ENCODE measurements around the gene CNTRL. TPM values are rescaled to one million over a fixed set of nuclear protein-coding genes. Genes with fewer than 3 reads are reported as not detected.

Gene CNTRL
- total RNA-seq, 1 donor from 2014 or later, result 6.7 TPM

DNA sequence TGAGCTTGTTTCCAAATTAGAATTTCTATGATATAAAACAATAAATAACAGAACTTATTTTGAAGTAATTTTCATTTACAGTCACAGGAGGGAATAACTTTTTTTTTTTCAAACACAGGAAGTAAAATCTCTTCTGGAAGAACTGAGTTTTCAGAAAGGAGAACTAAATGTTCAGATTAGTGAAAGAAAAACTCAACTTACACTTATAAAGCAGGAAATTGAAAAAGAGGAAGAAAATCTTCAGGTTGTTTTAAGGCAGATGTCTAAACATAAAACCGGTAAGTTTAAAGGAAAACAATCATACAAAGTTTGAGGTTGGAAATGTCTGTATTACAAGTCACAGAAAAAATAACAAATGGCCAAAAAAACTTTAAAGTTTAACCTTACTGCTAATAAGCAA lies 85.3 kb downstream of the CNTRL start:
- TF ChIP-seq, protein P1, sequence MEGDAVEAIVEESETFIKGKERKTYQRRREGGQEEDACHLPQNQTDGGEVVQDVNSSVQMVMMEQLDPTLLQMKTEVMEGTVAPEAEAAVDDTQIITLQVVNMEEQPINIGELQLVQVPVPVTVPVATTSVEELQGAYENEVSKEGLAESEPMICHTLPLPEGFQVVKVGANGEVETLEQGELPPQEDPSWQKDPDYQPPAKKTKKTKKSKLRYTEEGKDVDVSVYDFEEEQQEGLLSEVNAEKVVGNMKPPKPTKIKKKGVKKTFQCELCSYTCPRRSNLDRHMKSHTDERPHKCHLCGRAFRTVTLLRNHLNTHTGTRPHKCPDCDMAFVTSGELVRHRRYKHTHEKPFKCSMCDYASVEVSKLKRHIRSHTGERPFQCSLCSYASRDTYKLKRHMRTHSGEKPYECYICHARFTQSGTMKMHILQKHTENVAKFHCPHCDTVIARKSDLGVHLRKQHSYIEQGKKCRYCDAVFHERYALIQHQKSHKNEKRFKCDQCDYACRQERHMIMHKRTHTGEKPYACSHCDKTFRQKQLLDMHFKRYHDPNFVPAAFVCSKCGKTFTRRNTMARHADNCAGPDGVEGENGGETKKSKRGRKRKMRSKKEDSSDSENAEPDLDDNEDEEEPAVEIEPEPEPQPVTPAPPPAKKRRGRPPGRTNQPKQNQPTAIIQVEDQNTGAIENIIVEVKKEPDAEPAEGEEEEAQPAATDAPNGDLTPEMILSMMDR (IDR thresholded peaks at IDR 0.05; ENCODE audit: insufficient read depth, low read length, poor library complexity, severe bottlenecking), result no peak

DNA sequence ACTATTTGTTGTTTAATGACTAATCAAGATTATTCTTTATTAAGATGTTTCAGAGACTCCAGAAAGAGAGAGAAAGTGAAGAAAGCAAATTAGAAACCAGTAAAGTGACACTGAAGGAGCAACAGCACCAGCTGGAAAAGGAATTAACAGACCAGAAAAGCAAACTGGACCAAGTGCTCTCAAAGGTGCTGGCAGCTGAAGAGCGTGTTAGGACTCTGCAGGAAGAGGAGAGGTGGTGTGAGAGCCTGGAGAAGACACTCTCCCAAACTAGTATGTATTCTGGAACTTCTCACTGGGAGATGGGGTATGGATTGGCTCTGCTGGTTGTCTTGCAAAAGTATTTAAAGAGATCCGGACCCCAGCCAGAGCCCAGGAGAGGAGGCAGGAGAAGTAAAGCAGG lies 93.3 kb downstream of the CNTRL start:
- TF ChIP-seq, protein P1 (IDR thresholded peaks at IDR 0.05; ENCODE audit: insufficient read depth, low read length, poor library complexity, severe bottlenecking), result no peak
- Histone ChIP-seq H3K36me3 (ENCODE audit: control insufficient read depth, insufficient read depth, low read length) (no peaks in the 10 kb centered on the region), H3K27me3 (ENCODE audit: control insufficient read depth, insufficient read depth, low read length) (no peaks in the 10 kb centered on the region), H3K4me3 (ENCODE audit: low read depth, low read length) (no peak overlapping the region)
- no peak for DNase-seq (ENCODE audit: low read depth)

More for the DNA sequence above, 85.3 kb downstream of the CNTRL start:
- no peaks in the 10 kb centered on the region for H3K36me3 ChIP-seq (ENCODE audit: control insufficient read depth, insufficient read depth, low read length)
- no peaks in the 10 kb centered on the region for H3K27me3 ChIP-seq (ENCODE audit: control insufficient read depth, insufficient read depth, low read length)
- no peak for DNase-seq (ENCODE audit: low read depth)
- H3K4me3 ChIP-seq (ENCODE audit: low read depth, low read length), result no peak overlapping the region

DNA sequence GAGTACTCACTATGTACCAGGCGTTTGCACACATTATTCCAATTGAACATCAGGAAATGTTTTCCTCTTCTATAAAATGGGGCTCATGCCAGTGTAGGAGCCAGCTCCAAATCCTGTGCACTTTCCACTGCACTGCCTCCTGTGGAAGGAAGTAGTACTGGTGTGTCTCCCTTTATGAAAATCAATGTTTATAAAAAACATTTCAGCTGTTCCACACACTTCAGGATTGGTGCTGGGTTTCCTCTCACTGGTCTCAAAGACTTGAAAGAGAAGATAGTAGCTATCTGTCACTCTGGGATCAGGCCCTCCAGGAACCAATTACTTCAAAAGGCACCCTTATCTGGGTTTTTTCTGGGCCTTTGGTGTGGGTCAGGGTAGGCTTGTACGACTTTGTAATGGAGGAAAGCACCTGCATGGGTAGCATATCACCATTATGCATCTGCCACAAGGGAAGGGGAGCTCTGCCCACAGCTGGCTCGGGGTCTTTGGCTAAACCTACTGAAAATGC lies 94.4 kb downstream of the CNTRL start:
- H3K4me3 ChIP-seq (ENCODE audit: low read depth, low read length), result no peak overlapping the region
- no peak for DNase-seq (ENCODE audit: low read depth)
- no peaks in the 10 kb centered on the region for H3K36me3 ChIP-seq (ENCODE audit: control insufficient read depth, insufficient read depth, low read length)
- H3K27me3 ChIP-seq (ENCODE audit: control insufficient read depth, insufficient read depth, low read length), result no peaks in the 10 kb centered on the region
- TF ChIP-seq, protein P1 (IDR thresholded peaks at IDR 0.05; ENCODE audit: insufficient read depth, low read length, poor library complexity, severe bottlenecking), result peak; percentile 46

DNA sequence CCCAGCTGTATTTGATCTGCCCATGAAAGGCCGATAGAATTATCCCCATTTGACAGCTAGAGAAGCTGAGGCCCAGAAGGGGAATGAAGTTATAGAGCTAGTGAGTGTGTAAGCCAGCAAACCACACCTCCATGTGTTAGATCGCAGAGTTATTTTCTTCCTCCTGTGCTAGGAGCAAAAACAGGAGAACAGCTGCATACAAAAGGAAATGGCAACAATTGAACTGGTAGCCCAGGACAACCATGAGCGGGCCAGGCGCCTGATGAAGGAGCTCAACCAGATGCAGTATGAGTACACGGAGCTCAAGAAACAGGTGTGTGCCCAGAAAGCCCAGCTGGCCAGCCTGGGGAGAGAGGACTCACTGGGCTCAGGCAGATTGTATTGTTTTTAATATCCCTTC lies 96.5 kb downstream of the CNTRL start:
- Histone ChIP-seq H3K27me3 (ENCODE audit: control insufficient read depth, insufficient read depth, low read length) (no peaks in the 10 kb centered on the region), H3K36me3 (ENCODE audit: control insufficient read depth, insufficient read depth, low read length) (no peaks in the 10 kb centered on the region), H3K4me3 (ENCODE audit: low read depth, low read length) (no peak overlapping the region)
- no peak for DNase-seq (ENCODE audit: low read depth)
- TF ChIP-seq, protein P1 (IDR thresholded peaks at IDR 0.05; ENCODE audit: insufficient read depth, low read length, poor library complexity, severe bottlenecking), result no peak

DNA sequence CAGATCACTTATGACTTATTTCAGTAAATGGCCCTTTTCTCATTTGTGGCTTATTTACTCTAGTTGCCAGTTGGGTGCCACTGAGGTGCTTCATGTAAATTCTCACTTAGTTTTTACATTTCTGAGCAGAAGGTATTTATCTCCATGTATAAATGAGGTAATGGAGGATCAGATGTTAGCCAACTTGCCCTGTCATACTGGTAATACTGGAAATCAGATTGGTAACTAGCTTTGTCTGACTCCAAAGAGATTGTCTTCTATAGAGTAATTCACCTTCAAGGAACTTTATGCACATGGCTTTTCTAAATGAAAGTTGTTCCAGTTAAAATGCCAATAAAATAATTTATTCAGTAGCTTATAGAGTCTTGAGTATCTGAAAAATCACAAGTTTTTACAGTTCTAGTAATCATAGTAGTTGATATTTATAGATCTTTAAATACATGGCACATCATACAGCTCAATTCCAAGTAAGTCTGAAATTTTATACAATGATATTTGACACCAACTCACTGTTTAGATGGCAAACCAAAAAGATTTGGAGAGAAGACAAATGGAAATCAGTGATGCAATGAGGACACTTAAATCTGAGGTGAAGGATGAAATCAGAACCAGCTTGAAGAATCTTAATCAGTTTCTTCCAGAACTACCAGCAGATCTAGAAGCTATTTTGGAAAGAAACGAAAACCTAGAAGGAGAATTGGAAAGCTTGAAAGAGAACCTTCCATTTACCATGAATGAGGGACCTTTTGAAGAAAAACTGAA lies 98.2 kb downstream of the CNTRL start:
- DNase-seq (ENCODE audit: low read depth), result no peak
- TF ChIP-seq, protein P1 (IDR thresholded peaks at IDR 0.05; ENCODE audit: insufficient read depth, low read length, poor library complexity, severe bottlenecking), result no peak
- no peak overlapping the region for H3K4me3 ChIP-seq (ENCODE audit: low read depth, low read length)
- no peaks in the 10 kb centered on the region for H3K36me3 ChIP-seq (ENCODE audit: control insufficient read depth, insufficient read depth, low read length)
- H3K27me3 ChIP-seq (ENCODE audit: control insufficient read depth, insufficient read depth, low read length), result no peaks in the 10 kb centered on the region

DNA sequence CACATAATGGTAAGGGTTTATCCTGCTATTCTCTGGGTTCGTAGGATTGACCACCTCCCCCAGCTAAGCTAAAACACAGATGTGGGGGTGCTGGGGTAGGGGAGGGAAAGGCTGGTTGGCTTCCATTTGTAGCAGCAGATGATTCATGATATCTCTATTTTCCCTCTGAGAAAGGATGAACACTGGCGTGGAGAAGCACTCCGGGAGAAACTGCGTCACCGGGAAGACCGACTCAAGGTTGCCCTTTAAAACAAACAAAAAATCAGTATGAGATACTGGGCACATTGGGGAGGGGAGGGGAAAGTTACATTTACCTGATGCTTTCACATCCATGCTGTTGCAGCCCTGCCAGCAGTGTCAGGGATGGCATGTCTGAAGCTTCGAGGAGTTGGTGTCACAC lies 98.7 kb downstream of the CNTRL start:
- DNase-seq (ENCODE audit: low read depth), result no peak
- Histone ChIP-seq H3K27me3 (ENCODE audit: control insufficient read depth, insufficient read depth, low read length) (no peaks in the 10 kb centered on the region), H3K4me3 (ENCODE audit: low read depth, low read length) (no peak overlapping the region), H3K36me3 (ENCODE audit: control insufficient read depth, insufficient read depth, low read length) (no peaks in the 10 kb centered on the region)
- TF ChIP-seq, protein P1 (IDR thresholded peaks at IDR 0.05; ENCODE audit: insufficient read depth, low read length, poor library complexity, severe bottlenecking), result no peak

All from kidney epithelial cell (primary cell).